Measurements from ENCODE around the gene CPVL.

Gene CPVL

GRCh38 chr7:29000717-29001076 lies 145.6 kb downstream of the CPVL start:
- DNase-seq (ENCODE audit: low read depth): no peak
- no peak for TF ChIP-seq CTCF (conservative IDR thresholded peaks at IDR 0.05; ENCODE audit: control insufficient read depth, insufficient read depth, low read depth, low read length)
- no peak overlapping the region for H3K4me3 ChIP-seq (ENCODE audit: control insufficient read depth, low read depth, low read length)

GRCh38 chr7:28999895-29000716 lies 146.2 kb downstream of the CPVL start:
- DNase-seq (ENCODE audit: low read depth): no peak
- no peak overlapping the region for H3K4me3 ChIP-seq (ENCODE audit: control insufficient read depth, low read depth, low read length)
- no peak for TF ChIP-seq CTCF (conservative IDR thresholded peaks at IDR 0.05; ENCODE audit: control insufficient read depth, insufficient read depth, low read depth, low read length)

DNA sequence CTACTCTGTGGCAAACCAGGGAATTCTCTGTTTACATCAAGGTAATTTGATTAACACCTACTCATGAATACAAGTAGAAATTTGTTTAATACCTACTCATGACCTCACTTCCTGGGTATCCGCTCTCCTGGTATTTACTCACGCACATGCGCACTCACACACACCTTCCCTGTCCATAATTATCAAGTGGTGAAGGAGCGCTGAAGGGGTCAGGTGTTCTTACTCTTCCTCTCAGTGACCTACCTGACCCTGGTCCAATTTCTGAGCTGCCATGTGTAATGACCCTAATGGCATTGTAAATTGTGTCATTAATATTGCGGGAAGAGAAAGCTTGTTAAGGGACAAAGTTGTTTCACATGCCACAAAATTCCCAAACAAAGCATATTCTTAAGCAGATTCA lies 146.9 kb downstream of the CPVL start:
- H3K4me3 ChIP-seq (ENCODE audit: control insufficient read depth, low read depth, low read length): no peak overlapping the region
- DNase-seq (ENCODE audit: low read depth): no peak
- no peak for TF ChIP-seq CTCF (conservative IDR thresholded peaks at IDR 0.05; ENCODE audit: control insufficient read depth, insufficient read depth, low read depth, low read length)

DNA sequence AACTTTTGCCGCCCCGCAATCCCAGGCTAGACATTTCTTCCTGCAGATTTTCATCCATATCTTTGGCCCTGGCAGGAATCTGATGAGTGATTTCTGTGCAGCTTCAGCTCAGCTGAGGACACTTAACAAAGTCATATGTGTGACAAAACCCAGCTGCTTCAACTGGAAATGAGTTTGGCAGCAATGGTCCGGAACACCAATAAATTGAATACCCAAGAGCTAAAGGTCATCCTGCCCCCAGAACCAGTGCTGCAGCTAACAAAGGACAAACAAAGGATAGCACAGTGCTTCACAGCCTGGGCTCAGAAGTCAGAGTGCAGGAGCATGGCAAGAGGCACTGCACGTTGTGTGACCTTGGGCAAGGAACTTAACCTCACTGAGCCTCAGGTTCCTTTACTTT lies 148.2 kb downstream of the CPVL start:
- no peak for TF ChIP-seq CTCF (conservative IDR thresholded peaks at IDR 0.05; ENCODE audit: control insufficient read depth, insufficient read depth, low read depth, low read length)
- no peak for DNase-seq (ENCODE audit: low read depth)
- no peak overlapping the region for H3K4me3 ChIP-seq (ENCODE audit: control insufficient read depth, low read depth, low read length)

- no peak for TF ChIP-seq CTCF (conservative IDR thresholded peaks at IDR 0.05; ENCODE audit: control insufficient read depth, insufficient read depth, low read depth, low read length)
- no peak overlapping the region for H3K4me3 ChIP-seq (ENCODE audit: control insufficient read depth, low read depth, low read length)
- no peak for DNase-seq (ENCODE audit: low read depth)
Observed at GRCh38 chr7:28996836-28997235, 149.5 kb downstream of the CPVL start.

DNA sequence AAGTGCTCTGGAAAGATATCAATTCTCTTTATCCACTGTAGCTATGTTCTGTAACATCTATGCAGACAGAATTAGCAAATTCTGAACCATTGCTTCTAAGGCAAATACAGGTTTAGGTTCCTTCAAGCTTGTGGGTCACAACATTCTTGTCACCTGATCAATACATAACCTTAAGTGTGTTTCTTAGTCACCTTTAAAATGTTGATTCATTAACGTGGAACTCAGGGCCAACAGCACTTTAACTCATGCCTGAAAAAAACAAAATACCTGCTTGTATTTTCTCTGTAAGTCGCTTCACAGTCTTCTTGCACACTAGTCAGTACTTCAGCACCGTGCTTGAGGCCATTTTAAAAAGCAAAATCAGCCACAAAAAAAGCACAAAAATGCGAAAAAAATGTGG lies 153.0 kb downstream of the CPVL start:
- no peak for TF ChIP-seq CTCF (conservative IDR thresholded peaks at IDR 0.05; ENCODE audit: control insufficient read depth, insufficient read depth, low read depth, low read length)
- no peak for DNase-seq (ENCODE audit: low read depth)
- no peak overlapping the region for H3K4me3 ChIP-seq (ENCODE audit: control insufficient read depth, low read depth, low read length)
